ENCODE data around the gene PTGES2. TPM values are rescaled to one million over a fixed set of nuclear protein-coding genes. Genes with fewer than 3 reads are reported as not detected.

The PTGES2 gene
- total and polyA plus RNA-seq, 2 of the 13 experiments (the other 11 are each of a cell fraction or from before 2014, with no cell fraction given) = 63.7 to 79.8 TPM

DNA sequence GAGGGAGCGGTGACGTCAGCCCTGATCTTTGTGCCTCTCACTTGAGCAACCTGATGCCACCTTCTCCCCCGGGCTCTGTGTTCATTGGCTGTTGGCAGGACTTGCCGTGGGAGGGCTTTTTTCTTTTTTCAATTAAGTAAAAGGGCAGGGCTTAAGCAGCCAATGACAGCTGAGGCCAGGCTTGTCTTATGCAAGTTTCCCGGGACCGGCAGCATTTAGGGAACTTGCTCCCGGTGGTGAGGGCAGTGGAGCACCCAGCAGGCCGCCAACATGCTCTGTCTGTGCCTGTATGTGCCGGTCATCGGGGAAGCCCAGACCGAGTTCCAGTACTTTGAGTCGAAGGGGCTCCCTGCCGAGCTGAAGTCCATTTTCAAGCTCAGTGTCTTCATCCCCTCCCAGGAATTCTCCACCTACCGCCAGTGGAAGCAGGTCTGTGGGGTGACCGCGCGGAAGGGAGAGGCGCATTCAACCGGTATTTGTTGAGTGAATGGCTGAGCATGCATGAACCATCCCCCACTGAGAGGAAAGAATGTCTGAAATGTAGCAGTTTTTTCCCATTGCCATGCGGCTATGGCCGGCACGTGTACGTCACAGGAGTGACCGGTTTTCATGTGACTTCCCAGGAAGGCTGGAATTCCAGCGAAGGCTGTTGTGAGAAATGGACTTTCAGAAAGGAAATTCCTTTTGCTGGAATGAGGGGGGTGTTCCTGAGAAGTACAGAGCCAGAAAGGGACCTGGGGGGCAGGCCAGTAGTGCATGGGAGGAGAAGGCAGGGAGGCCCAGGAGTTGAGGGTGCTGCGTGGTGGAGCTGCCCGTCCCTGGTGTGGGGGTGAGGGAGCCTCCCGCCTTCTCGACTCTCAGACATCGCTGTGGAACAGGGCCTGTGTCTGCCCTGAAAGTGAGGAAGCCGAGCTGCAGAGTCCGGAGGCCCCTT is 29.0 kb downstream of the PTGES2 start (continued):
- TF ChIP-seq, protein P1, sequence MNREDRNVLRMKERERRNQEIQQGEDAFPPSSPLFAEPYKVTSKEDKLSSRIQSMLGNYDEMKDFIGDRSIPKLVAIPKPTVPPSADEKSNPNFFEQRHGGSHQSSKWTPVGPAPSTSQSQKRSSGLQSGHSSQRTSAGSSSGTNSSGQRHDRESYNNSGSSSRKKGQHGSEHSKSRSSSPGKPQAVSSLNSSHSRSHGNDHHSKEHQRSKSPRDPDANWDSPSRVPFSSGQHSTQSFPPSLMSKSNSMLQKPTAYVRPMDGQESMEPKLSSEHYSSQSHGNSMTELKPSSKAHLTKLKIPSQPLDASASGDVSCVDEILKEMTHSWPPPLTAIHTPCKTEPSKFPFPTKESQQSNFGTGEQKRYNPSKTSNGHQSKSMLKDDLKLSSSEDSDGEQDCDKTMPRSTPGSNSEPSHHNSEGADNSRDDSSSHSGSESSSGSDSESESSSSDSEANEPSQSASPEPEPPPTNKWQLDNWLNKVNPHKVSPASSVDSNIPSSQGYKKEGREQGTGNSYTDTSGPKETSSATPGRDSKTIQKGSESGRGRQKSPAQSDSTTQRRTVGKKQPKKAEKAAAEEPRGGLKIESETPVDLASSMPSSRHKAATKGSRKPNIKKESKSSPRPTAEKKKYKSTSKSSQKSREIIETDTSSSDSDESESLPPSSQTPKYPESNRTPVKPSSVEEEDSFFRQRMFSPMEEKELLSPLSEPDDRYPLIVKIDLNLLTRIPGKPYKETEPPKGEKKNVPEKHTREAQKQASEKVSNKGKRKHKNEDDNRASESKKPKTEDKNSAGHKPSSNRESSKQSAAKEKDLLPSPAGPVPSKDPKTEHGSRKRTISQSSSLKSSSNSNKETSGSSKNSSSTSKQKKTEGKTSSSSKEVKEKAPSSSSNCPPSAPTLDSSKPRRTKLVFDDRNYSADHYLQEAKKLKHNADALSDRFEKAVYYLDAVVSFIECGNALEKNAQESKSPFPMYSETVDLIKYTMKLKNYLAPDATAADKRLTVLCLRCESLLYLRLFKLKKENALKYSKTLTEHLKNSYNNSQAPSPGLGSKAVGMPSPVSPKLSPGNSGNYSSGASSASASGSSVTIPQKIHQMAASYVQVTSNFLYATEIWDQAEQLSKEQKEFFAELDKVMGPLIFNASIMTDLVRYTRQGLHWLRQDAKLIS (CRISPR knock-in tag; IDR thresholded peaks at IDR 0.05) = no peak
- TF ChIP-seq, protein P2, sequence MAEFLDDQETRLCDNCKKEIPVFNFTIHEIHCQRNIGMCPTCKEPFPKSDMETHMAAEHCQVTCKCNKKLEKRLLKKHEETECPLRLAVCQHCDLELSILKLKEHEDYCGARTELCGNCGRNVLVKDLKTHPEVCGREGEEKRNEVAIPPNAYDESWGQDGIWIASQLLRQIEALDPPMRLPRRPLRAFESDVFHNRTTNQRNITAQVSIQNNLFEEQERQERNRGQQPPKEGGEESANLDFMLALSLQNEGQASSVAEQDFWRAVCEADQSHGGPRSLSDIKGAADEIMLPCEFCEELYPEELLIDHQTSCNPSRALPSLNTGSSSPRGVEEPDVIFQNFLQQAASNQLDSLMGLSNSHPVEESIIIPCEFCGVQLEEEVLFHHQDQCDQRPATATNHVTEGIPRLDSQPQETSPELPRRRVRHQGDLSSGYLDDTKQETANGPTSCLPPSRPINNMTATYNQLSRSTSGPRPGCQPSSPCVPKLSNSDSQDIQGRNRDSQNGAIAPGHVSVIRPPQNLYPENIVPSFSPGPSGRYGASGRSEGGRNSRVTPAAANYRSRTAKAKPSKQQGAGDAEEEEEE (CRISPR knock-in tag; IDR thresholded peaks at IDR 0.05; ENCODE audit: borderline replicate concordance) = no peak
